Endodermal cell (in vitro differentiated cells): ENCODE data around the gene GALNT16. TPM values are rescaled to one million over a fixed set of nuclear protein-coding genes. Genes with fewer than 3 reads are reported as not detected.

Experiments
- DNase-seq: peaks from one replicate; pipeline ENCODE4 v3.0.0-alpha.2; 2017
- H3K27ac ChIP-seq: 2 replicates; pipeline ENCODE4 v1.5.1; 2013; ENCODE audit warnings: mild to moderate bottlenecking, low read depth, low read length, moderate library complexity
- H3K27me3 ChIP-seq: 2 replicates; pipeline ENCODE4 v1.6.1; 2013; ENCODE audit warnings: mild to moderate bottlenecking, low read length, moderate library complexity; ENCODE audit not compliant: insufficient read depth, control insufficient read depth, poor library complexity, severe bottlenecking
- H3K36me3 ChIP-seq: 2 replicates; pipeline ENCODE4 v1.7.0; 2013; ENCODE audit warnings: mild to moderate bottlenecking, low read length, moderate library complexity; ENCODE audit not compliant: control insufficient read depth, insufficient read depth
- H3K4me1 ChIP-seq: one replicate; pipeline ENCODE4 v1.7.0; 2013; ENCODE audit warnings: low read length; ENCODE audit not compliant: control insufficient read depth, insufficient read depth
- H3K4me3 ChIP-seq: 2 replicates; pipeline ENCODE4 v1.5.1; 2013; ENCODE audit warnings: mild to moderate bottlenecking, low read length, moderate library complexity
- H3K9ac ChIP-seq: 2 replicates; pipeline ENCODE4 v1.6.1; 2013; ENCODE audit warnings: mild to moderate bottlenecking, low read length, moderate library complexity; ENCODE audit not compliant: poor library complexity, severe bottlenecking; ENCODE audit errors: extremely low read depth
- H3K9me3 ChIP-seq: 2 replicates; pipeline ENCODE4 v1.6.1; 2013; ENCODE audit warnings: mild to moderate bottlenecking, low read length, moderate library complexity; ENCODE audit not compliant: control insufficient read depth
- H3K27ac Mint-ChIP-seq: 2 replicates; pipeline ENCODE4 v1.8.0; 2020; ENCODE audit warnings: mixed read lengths
- H3K27me3 Mint-ChIP-seq: 2 replicates; pipeline ENCODE4 v1.8.0; 2021; ENCODE audit warnings: mild to moderate bottlenecking, mixed read lengths; ENCODE audit not compliant: insufficient read depth
- H3K36me3 Mint-ChIP-seq: 2 replicates; pipeline ENCODE4 v1.8.0; 2020; ENCODE audit warnings: low read depth, mixed read lengths
- H3K4me1 Mint-ChIP-seq: 2 replicates; pipeline ENCODE4 v1.8.0; 2020; ENCODE audit warnings: mixed read lengths
- H3K4me3 Mint-ChIP-seq: 2 replicates; pipeline ENCODE4 v1.8.0; 2020; ENCODE audit warnings: mild to moderate bottlenecking, moderate library complexity, mixed read lengths
- H3K9me3 Mint-ChIP-seq: 2 replicates; pipeline ENCODE4 v1.8.0; 2020; ENCODE audit warnings: mild to moderate bottlenecking, mixed read lengths
- CTCF ChIP-seq: fragments of 200-600 bp; sonication (generic); conservative IDR thresholded peaks from 2 replicates; pipeline ENCODE4 v1.5.0; 2021; ENCODE audit warnings: antibody characterized with exemption, mild to moderate bottlenecking
- WGBS, 2 experiments: methylation state at CpG; one replicate each; pipeline versions ENCODE4 v1.1.5 to v1.1.7; 2013; ENCODE audit warnings: missing lambda C conversion rate in 2 of 2, mixed read lengths in 1 of 2; ENCODE audit not compliant: insufficient coverage in 1 of 2, insufficient read length in 1 of 2; 5-methylcytosine and 5-hydroxymethylcytosine counted together
- total RNA-seq, 2 donors: library from RNA; stranded (reverse); fragmentation: NEBNext Ultra II Directional in 1 of 2; extraction: Animal tissue kit (Norgen Biotek cat#: 25700) in 1 of 2; gene quantifications; 2 replicates in 1 of 2; 3 replicates in 1 of 2; pipeline ENCODE4 v1.2.1, GENCODE V29; 2021

Gene GALNT16
- total RNA-seq, 2 donors from 2014 or later: 2.2 to 8.0 TPM

- Histone ChIP-seq H3K36me3 (peaks cover 19% of the 10 kb centered on the region), H3K9me3 (no peaks in the 10 kb centered on the region), H3K4me1 (no peaks in the 10 kb centered on the region), H3K27ac (no peak overlapping the region), H3K9ac (no peak overlapping the region), H3K4me3 (peak overlapping the region; percentile 95), H3K27me3 (no peaks in the 10 kb centered on the region)
- no peak for TF ChIP-seq CTCF
- no peak for DNase-seq
- WGBS, 2 experiments: 93% methylated on average over 1 of the region's 2 CpGs; no CpG with 5 or more reads in 1 of the 2 experiments
- Mint-ChIP-seq H3K9me3 (no peaks in the 10 kb centered on the region), H3K27ac (no peak overlapping the region), H3K27me3 (no peaks in the 10 kb centered on the region), H3K4me1 (peaks cover 23% of the 10 kb centered on the region), H3K36me3 (peaks cover 8% of the 10 kb centered on the region), H3K4me3 (no peak overlapping the region)
Measured at GRCh38 chr14:69401841-69402240, 141.9 kb downstream of the GALNT16 start.

- Histone ChIP-seq H3K27me3 (no peaks in the 10 kb centered on the region), H3K36me3 (peaks cover 15% of the 10 kb centered on the region), H3K4me1 (no peaks in the 10 kb centered on the region), H3K27ac (no peak overlapping the region), H3K9me3 (no peaks in the 10 kb centered on the region), H3K4me3 (no peak overlapping the region), H3K9ac (no peak overlapping the region)
- Mint-ChIP-seq H3K4me1 (peaks cover 17% of the 10 kb centered on the region), H3K4me3 (no peak overlapping the region), H3K27me3 (no peaks in the 10 kb centered on the region), H3K27ac (no peak overlapping the region), H3K36me3 (peaks cover 11% of the 10 kb centered on the region), H3K9me3 (no peaks in the 10 kb centered on the region)
- no peak for TF ChIP-seq CTCF
- DNase-seq: no peak
- 100% methylated on average over 1 of the region's 3 CpGs; no CpG with 5 or more reads in 1 of the 2 experiments for WGBS, 2 experiments
Measured at GRCh38 chr14:69404478-69404877, 144.5 kb downstream of the GALNT16 start.

GRCh38 chr14:69404883-69405282 lies 144.9 kb downstream of the GALNT16 start:
- H3K4me3 ChIP-seq: no peak overlapping the region
- no peaks in the 10 kb centered on the region for H3K4me1 ChIP-seq
- TF ChIP-seq CTCF: no peak
- H3K9me3 Mint-ChIP-seq: no peaks in the 10 kb centered on the region
- peaks cover 14% of the 10 kb centered on the region for H3K4me1 Mint-ChIP-seq
- no peak overlapping the region for H3K9ac ChIP-seq
- H3K9me3 ChIP-seq: no peaks in the 10 kb centered on the region
- no peaks in the 10 kb centered on the region for H3K27me3 Mint-ChIP-seq
- no peak overlapping the region for H3K27ac Mint-ChIP-seq
- DNase-seq: no peak
- H3K36me3 Mint-ChIP-seq: peaks cover 11% of the 10 kb centered on the region
- H3K4me3 Mint-ChIP-seq: no peak overlapping the region
- peaks cover 15% of the 10 kb centered on the region for H3K36me3 ChIP-seq
- no peaks in the 10 kb centered on the region for H3K27me3 ChIP-seq
- WGBS, 2 experiments: 93% methylated on average over 5 of the region's 5 CpGs; no CpG with 5 or more reads in 1 of the 2 experiments
- no peak overlapping the region for H3K27ac ChIP-seq
